DND-41 (cell line): ENCODE data around the gene GRIK2.

Source experiments
- EZH2 ChIP-seq: IDR thresholded peaks from 3 replicates; pipeline ENCODE4 v1.6.1; 2012; ENCODE audit warnings: borderline replicate concordance, low read depth, mild to moderate bottlenecking, moderate library complexity, low read length, inconsistent platforms; ENCODE audit not compliant: severe bottlenecking
- TF ChIP-seq, protein P1 (sequence below): IDR thresholded peaks from 2 replicates; pipeline ENCODE4 v1.5.1; 2012; ENCODE audit warnings: borderline replicate concordance, low read length, moderate library complexity, mild to moderate bottlenecking; ENCODE audit not compliant: poor library complexity, severe bottlenecking; ENCODE audit errors: extremely low read depth

DNA sequence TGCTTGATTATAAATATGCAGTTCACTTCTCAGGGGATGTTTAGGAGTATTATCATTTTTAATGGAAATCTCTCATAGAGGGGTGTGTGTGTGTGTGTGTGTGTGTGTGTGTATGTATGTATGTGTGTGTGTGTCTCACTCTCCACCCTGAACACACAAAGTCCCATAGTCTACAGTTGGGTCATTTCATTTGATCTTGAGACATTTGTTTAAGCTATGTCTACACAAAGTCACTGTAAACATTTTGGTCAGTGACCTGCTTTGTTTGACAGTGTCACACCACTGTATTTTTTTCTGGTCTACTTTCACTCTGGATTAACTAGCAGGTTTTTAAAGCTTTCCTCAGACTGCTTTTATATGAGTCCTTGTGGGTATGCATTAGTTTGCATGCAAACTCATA, 215.2 kb downstream of the GRIK2 start:
- TF ChIP-seq EZH2, result no peak
- TF ChIP-seq, protein P1, sequence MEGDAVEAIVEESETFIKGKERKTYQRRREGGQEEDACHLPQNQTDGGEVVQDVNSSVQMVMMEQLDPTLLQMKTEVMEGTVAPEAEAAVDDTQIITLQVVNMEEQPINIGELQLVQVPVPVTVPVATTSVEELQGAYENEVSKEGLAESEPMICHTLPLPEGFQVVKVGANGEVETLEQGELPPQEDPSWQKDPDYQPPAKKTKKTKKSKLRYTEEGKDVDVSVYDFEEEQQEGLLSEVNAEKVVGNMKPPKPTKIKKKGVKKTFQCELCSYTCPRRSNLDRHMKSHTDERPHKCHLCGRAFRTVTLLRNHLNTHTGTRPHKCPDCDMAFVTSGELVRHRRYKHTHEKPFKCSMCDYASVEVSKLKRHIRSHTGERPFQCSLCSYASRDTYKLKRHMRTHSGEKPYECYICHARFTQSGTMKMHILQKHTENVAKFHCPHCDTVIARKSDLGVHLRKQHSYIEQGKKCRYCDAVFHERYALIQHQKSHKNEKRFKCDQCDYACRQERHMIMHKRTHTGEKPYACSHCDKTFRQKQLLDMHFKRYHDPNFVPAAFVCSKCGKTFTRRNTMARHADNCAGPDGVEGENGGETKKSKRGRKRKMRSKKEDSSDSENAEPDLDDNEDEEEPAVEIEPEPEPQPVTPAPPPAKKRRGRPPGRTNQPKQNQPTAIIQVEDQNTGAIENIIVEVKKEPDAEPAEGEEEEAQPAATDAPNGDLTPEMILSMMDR, result no peak
